ENCODE data around the gene CYBA.

DNA sequence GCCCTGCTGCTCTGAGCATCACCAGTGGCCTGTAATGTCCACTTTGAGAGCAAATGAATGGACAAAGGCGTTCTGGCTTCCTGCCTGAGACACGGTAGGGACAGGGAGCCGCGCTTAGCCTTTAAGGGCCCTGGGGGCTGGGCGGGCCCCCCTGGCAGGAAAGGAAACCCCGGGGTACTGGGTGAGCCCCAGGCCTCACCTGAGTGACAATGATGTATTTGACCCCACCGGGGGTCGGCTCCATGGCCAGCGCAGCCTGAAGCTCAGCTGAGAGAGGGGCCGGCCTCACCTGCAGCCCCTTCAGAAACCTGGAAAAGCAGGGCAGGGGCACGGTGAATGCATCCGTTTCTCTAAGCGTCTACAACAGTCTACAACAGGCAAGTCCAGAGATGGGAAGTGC, 2.2 kb upstream of the CYBA start:
- TF ChIP-seq POLR2A (IDR thresholded peaks at IDR 0.05), result no peak
- TF ChIP-seq, protein P1, sequence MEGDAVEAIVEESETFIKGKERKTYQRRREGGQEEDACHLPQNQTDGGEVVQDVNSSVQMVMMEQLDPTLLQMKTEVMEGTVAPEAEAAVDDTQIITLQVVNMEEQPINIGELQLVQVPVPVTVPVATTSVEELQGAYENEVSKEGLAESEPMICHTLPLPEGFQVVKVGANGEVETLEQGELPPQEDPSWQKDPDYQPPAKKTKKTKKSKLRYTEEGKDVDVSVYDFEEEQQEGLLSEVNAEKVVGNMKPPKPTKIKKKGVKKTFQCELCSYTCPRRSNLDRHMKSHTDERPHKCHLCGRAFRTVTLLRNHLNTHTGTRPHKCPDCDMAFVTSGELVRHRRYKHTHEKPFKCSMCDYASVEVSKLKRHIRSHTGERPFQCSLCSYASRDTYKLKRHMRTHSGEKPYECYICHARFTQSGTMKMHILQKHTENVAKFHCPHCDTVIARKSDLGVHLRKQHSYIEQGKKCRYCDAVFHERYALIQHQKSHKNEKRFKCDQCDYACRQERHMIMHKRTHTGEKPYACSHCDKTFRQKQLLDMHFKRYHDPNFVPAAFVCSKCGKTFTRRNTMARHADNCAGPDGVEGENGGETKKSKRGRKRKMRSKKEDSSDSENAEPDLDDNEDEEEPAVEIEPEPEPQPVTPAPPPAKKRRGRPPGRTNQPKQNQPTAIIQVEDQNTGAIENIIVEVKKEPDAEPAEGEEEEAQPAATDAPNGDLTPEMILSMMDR (IDR thresholded peaks at IDR 0.05), result no peak

Data from breast epithelium (tissue), 3 donors.